Mucosa of stomach (tissue), 1 donor: ENCODE measurements around the gene ZNF385A.

ENCODE experiments used
- H3K27me3 ChIP-seq: one replicate; pipeline ENCODE4 v1.7.0; 2013; ENCODE audit warnings: mild to moderate bottlenecking, low read length; ENCODE audit not compliant: control insufficient read depth, insufficient read depth
- H3K36me3 ChIP-seq: one replicate; pipeline ENCODE4 v1.7.0; 2013; ENCODE audit warnings: low read length; ENCODE audit not compliant: control insufficient read depth, insufficient read depth
- H3K4me1 ChIP-seq: one replicate; pipeline ENCODE4 v1.7.0; 2013; ENCODE audit warnings: mild to moderate bottlenecking, low read length; ENCODE audit not compliant: control insufficient read depth, insufficient read depth
- H3K4me3 ChIP-seq: one replicate; pipeline ENCODE4 v1.7.0; 2013; ENCODE audit warnings: low read length
- H3K9ac ChIP-seq: one replicate; pipeline ENCODE4 v1.7.0; 2013; ENCODE audit warnings: mild to moderate bottlenecking, low read length, moderate library complexity
- H3K9me3 ChIP-seq: one replicate; pipeline ENCODE4 v1.7.0; 2013; ENCODE audit warnings: mild to moderate bottlenecking, low read length, moderate library complexity; ENCODE audit not compliant: control insufficient read depth
- donor health status: Pancreatic carcinoma.

Gene ZNF385A

DNA sequence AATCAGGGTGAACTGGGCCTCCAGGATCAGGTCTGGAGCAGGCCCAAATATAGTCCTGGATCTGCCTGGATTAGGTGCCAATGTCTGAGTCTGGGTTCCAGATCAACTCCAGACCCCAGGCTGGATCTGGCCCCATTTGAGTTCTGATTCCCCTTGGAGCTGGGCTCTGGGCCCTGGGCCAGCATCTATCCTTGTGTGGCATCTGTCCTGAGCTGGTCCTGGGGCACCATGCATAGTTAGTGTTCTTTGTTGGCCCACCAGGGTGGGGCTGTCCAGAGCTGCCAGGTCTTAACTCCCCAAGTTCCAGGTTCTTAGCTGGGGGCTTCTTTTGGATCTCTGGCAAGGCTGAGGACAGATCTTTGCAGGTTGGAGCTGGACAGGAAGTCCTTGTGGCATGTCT lies 11.0 kb upstream of the ZNF385A start:
- Histone ChIP-seq H3K9me3 (no peaks in the 10 kb centered on the region), H3K9ac (no peak overlapping the region), H3K4me3 (no peak overlapping the region), H3K4me1 (no peaks in the 10 kb centered on the region), H3K27me3 (peaks cover 4% of the 10 kb centered on the region), H3K36me3 (no peaks in the 10 kb centered on the region)

DNA sequence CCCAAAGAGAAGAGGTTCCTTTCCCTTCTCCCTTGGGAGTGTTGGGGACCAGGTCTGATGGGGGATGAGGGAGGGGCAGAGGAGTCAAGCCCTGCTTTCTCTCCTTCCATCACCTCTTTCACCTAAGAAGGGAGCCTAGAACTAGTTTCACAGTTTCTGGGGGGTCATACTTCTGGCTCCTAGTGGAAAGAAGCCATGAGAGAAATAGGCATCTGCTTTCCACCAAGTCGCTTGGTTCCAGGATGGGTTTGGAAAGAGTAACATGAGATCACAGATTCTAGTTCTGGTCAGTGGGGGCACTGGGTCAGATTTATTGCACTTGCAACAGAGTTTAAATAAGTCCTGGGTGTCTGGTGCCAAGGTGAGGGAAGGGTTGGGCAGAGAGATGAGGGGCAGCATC lies 10.5 kb upstream of the ZNF385A start:
- H3K4me3 ChIP-seq: no peak overlapping the region
- no peaks in the 10 kb centered on the region for H3K9me3 ChIP-seq
- H3K9ac ChIP-seq: no peak overlapping the region
- H3K27me3 ChIP-seq: peaks cover 4% of the 10 kb centered on the region
- no peaks in the 10 kb centered on the region for H3K4me1 ChIP-seq
- no peaks in the 10 kb centered on the region for H3K36me3 ChIP-seq

DNA sequence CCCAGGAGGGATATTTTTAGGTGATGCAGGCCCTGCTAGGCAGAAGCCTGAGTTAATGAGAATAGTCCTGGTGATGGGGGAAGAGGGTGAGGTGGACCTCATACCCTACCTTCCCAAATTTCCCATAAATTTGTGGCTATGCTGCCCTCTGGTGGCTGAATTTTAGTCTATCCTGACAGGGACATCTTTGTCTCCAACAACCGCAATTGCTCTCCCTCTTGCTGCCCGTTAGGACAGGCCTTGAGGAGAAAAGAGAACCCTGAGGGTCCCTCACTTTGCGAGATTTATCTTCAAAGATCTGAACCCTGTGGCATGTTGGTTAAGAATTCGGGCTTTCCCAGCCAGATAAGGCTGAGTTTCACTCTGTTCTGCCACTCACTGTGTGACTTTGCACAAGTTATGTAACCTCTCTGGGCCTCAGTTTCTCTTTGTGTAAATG lies 9.8 kb upstream of the ZNF385A start:
- Histone ChIP-seq H3K9ac (no peak overlapping the region), H3K9me3 (no peaks in the 10 kb centered on the region), H3K4me1 (no peaks in the 10 kb centered on the region), H3K27me3 (peaks cover 4% of the 10 kb centered on the region), H3K4me3 (no peak overlapping the region), H3K36me3 (no peaks in the 10 kb centered on the region)

DNA sequence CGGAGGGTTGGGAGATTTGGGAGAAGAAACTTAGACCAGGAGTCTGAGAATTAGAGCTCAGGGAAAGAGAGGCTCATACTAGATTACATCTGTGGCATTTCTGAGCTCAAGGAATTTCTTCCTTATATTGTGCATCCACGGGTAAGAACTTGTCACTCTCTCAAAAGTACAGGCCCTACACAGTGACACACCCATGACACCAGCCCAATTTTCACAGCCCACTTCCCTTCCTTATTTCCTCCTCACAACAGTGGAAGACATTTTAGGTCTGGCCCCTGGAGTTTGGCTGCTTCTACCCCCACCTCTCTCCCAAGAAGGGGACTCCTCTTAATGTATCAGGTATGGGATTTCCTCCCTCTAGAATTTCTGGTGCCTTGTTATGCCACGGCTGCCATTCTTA lies 9.2 kb upstream of the ZNF385A start:
- Histone ChIP-seq H3K9me3 (no peaks in the 10 kb centered on the region), H3K36me3 (no peaks in the 10 kb centered on the region), H3K9ac (no peak overlapping the region), H3K4me3 (no peak overlapping the region), H3K4me1 (no peaks in the 10 kb centered on the region), H3K27me3 (peaks cover 4% of the 10 kb centered on the region)

DNA sequence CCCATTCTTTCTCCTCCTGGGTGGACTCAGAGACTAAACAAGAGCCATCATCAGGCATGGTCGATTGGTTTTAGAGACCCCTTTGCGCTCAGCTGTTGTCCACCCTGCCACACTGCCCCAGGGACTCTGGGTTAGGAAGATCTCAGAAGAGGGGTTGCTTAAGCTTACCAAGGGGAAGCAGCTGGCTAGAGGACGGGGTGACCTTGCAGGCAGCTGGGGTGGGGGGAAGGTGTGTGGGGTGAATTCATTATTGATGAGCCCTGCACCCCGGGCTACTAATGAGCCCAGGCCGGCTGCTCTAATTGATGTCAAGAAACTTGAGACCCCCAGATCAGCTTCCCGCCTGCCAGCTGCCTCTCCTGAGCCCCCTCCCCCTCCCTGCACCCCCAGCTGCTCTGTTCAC lies 8.7 kb upstream of the ZNF385A start:
- H3K9me3 ChIP-seq: no peaks in the 10 kb centered on the region
- peaks cover 4% of the 10 kb centered on the region for H3K27me3 ChIP-seq
- H3K4me1 ChIP-seq: no peaks in the 10 kb centered on the region
- H3K9ac ChIP-seq: no peak overlapping the region
- H3K36me3 ChIP-seq: no peaks in the 10 kb centered on the region
- no peak overlapping the region for H3K4me3 ChIP-seq

DNA sequence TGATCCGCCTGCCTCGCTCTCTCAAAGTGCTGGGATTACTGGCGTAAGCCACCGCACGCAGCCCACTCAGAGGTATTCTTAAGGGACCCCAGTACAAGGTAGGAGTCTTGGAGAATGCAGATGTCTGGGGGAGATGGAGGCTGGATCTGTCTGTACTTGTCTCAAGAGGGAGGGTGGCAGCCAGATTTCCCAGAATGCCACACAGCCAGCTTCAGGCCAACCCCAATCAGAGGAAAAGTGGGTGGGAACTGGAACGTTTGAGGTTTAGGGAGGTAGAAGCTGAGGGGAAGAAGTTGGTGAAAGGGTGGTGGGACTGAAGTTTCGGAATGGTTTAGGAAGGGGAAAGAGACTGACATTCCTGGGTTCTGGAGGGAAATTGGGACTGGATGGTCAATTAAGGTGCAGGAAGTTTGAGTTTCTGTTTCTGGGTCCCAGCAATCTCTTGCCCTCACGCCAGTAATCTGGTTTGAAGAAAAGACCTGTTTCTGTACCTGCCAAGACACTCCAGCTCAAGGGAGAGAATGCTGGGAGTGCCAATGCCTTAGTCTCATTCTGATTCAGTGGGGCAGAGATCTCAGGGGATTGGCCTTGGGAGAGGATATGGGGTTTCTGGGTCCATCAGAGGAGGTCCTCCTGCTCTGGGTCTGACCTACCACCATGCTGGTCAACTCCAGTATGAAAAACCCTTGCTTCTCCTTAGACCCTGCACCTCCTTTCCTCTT lies 8.1 kb upstream of the ZNF385A start:
- Histone ChIP-seq H3K27me3 (peaks cover 4% of the 10 kb centered on the region), H3K9me3 (no peaks in the 10 kb centered on the region), H3K36me3 (no peaks in the 10 kb centered on the region), H3K9ac (no peak overlapping the region), H3K4me1 (no peaks in the 10 kb centered on the region), H3K4me3 (no peak overlapping the region)

DNA sequence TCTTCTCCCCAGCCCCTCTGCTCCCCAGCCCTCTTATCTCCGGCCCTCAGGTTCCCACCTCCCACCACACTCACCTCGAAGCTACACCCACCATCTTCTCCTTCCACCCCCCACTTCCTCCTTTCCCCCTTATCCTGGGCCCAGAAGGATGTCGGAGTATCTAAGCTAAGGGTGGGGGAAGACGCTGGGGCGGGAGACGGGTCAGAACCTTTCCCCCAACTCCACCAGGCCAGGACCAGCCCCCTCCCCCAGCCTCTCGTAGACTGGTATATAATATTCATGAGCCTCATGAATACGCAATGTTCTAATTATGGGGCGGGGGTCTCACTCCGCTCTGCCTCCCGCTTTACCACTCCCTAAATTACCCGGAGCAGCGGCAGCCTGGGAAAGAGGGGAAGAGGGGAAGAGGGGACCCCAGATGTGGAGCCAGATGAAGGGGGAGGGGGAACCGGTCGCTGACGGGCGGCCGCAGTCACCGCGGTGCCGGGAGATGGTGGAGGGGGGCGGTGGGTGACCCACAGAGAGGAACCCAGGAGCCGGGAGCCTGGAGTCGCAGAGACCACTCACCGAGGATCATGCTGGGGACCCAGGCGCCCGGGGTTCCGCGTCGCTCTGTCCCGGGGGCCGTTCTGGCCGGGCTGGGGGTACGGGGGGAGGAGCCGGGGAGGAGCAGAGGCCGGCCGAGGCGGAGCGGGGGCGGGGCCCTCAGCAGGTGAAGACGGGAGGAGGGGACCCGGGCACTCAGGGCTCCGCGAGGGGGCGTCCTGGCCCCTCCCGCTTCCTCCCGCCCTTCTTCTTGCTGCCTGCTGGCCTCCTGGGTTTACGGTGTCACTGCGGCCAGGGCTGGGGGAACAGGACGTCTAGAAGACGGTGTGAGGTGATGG lies 6.4 kb upstream of the ZNF385A start:
- H3K9me3 ChIP-seq: no peaks in the 10 kb centered on the region
- H3K4me3 ChIP-seq: no peak overlapping the region
- no peak overlapping the region for H3K9ac ChIP-seq
- H3K27me3 ChIP-seq: peaks cover 4% of the 10 kb centered on the region
- H3K4me1 ChIP-seq: peaks cover 6% of the 10 kb centered on the region
- no peaks in the 10 kb centered on the region for H3K36me3 ChIP-seq

DNA sequence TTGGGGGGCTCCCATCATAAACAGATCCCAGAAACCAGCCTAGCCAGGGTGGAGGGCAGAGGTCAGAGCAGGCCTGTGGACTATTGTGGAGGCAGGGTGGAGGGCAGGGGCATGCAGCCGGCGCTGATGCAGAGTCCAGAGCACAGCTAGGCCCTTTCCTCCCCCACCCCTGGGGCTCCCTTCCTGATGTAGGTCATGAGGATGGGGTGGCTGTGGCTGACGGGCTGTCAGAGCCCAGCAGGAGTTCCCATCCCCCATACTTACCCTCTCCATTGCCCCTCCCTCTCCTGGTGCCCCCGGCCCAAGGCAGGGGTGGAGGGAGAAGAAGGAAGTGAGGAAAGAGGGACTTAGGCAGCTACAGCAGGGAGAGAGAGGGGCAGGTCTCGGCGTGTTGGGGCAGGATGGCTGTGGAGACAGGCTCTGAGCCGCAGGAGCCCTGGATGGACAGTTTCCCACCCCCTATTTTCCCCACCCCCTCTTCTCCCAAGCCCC lies 5.7 kb upstream of the ZNF385A start:
- Histone ChIP-seq H3K36me3 (no peaks in the 10 kb centered on the region), H3K9me3 (no peaks in the 10 kb centered on the region), H3K27me3 (peaks cover 4% of the 10 kb centered on the region), H3K9ac (no peak overlapping the region), H3K4me3 (no peak overlapping the region), H3K4me1 (peaks cover 6% of the 10 kb centered on the region)

DNA sequence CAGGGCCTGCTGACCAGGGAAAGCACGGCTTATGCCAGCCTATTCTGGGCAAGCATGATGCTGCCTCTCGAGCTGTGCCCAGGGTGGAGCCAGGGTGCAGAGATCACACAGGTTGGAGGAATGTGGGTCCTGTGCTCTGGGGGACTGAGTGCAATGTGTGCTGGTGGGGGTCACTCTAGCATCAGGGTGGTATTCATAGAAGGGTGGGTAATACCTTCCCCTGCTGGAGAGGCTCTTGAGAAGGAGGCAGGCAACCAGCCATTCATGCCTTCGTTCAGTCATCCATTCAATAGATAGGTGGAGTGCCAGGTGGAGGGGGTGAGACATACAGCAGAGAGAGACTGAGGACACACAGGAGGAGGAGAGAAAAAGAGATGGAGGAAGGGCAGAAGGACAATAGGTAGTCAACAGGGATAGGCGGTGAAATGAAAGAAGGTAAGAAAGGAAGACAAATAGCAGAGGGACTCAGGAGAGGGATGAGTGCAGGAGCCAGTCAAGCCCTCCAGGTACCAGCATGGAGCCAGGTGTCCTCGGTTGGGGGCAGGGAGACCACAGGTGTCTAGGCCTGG lies 5.2 kb upstream of the ZNF385A start:
- no peak overlapping the region for H3K4me3 ChIP-seq
- no peaks in the 10 kb centered on the region for H3K9me3 ChIP-seq
- no peak overlapping the region for H3K9ac ChIP-seq
- peaks cover 4% of the 10 kb centered on the region for H3K27me3 ChIP-seq
- H3K4me1 ChIP-seq: peaks cover 6% of the 10 kb centered on the region
- no peaks in the 10 kb centered on the region for H3K36me3 ChIP-seq

DNA sequence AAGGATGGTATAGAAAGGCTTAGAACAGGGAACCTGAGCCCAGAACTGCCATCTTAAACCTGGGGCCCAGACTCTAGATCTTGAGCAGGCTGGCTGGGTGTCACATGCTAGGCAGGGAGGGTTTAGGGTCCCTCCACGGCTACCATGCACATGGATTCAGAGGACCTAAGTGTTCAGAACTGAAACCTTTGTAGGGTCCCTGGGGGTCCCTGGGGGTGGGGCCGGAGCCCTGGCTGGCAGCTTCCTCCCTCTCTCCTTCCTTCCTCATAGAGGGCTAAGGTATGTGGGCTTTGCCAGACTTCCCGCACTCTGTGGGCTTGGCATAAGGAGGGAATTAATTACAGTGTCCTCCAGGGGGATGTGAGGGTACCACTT lies 4.6 kb upstream of the ZNF385A start:
- peaks cover 4% of the 10 kb centered on the region for H3K27me3 ChIP-seq
- no peak overlapping the region for H3K4me3 ChIP-seq
- H3K9me3 ChIP-seq: no peaks in the 10 kb centered on the region
- no peaks in the 10 kb centered on the region for H3K36me3 ChIP-seq
- H3K4me1 ChIP-seq: peaks cover 6% of the 10 kb centered on the region
- H3K9ac ChIP-seq: no peak overlapping the region

DNA sequence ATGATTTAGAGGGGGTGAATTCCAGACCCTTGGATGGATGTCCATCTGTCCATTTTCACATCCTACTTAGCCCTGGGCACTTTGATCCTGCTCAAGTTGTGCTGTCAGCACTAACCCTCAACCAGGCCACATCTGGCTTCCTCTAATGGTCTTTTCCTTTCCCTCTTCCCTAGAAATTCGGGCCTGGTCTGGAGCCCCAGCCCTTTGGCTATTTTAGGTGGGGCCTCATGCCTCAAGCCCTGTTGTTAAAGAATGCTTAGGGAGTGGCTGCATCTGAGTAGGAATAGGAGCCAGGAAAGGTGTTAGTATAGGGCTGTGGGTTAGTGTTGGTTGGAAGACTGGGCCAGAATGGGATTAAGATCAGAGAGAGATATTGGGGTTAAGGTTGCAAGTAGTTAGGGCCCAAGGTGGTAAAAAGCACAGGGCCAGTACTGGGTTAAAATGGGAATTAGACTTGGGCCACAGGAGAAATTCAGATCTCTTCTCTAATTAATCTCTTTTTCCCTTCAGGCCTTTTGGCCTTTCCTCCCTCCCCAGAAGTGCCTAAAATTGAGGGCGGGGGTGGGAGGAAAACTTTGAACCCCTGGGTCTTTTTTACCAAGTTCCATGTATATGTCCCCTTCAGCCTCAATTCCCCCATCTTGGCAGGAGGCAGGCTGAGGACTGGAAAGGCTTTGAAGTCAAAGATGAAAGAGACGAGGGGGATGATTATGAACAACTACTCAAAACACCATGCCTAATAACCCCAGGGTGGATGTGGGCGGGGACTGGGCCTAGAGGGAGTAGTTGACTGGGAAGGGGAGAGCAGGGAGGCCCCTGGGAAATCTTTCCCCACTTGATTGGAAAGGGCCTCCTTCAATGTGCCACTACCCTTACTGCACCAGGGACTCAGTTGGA lies 4.0 kb upstream of the ZNF385A start:
- no peaks in the 10 kb centered on the region for H3K9me3 ChIP-seq
- no peaks in the 10 kb centered on the region for H3K36me3 ChIP-seq
- no peak overlapping the region for H3K4me3 ChIP-seq
- H3K9ac ChIP-seq: no peak overlapping the region
- peaks cover 4% of the 10 kb centered on the region for H3K27me3 ChIP-seq
- peaks cover 6% of the 10 kb centered on the region for H3K4me1 ChIP-seq
